GM08714 (cell line): Measurements from ENCODE around the gene BIRC3.
A peak's percentile ranks its signal among the peaks of the same experiment; 100 is the strongest.

ENCODE experiments used
- H3K4me3 ChIP-seq: fragments of 200-500 bp; sonication (Bioruptor generic); 2 replicates; pipeline ENCODE4 v1.5.1; 2014; ENCODE audit warnings: mild to moderate bottlenecking, low read length, inconsistent platforms
- ZNF274 ChIP-seq: IDR thresholded peaks from 2 replicates; pipeline ENCODE4 v1.6.1; 2012; ENCODE audit warnings: mild to moderate bottlenecking, low read depth, low read length

Gene BIRC3

GRCh38 chr11:102317099-102317767, at the start of gene BIRC3:
TSS of gene BIRC3 (plus strand) at chr11:102317484. CDS start at chr11:102324510, 7,026 bp downstream.
- TF ChIP-seq ZNF274 = no peak
- peak within 1 kb of the TSS; percentile 99 for H3K4me3 ChIP-seq

DNA sequence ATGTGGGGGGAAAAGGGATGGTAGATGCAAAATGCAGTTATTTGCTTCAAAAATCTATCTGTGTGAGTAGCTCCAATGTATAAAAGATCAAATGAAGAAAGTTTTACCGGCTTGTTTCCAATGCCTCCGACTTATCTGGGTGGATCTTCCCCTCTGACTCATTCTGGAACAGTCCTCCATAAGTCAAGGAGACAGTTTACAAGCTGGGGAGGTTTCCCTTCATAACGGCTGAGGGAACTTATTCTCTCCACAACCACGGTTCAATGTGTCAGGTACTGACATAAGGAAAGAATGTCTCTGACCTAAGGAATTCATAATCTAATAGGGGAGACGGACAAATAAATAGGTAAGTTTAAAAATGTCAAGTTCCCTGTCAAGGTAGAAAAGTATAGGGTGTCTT, 49.7 kb upstream of the BIRC3 start:
- no peak for TF ChIP-seq ZNF274
- H3K4me3 ChIP-seq = no peak overlapping the region

- H3K4me3 ChIP-seq = peak overlapping the region; percentile 33; the same call in 1 of the 2 replicates
- no peak for TF ChIP-seq ZNF274
Measured at GRCh38 chr11:102268083-102268984, 49.0 kb upstream of the BIRC3 start.

DNA sequence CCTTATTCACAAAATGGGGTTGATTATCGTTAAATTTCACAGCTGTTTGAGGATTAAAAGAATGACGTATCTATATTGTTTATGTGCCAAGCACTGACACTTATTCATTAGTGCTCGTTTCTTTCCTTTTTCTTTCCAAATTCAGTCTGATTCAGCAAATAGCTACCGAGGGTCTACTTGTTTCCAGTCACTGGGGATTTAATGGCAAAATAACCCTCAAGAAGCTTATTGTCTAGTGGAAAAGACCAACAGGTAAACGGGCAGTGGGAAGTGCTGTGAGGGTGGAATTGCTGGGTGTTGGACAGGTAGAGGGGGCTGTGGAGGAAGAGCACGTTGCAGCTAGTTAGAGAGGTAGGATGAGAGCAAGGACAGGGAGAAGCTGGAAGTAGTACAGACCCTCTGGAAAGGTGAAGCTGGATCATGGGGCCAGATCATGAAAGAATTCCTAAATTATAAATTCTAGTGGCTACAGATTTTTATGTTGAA, 48.3 kb upstream of the BIRC3 start:
- peak overlapping the region; percentile 33; the same call in 1 of the 2 replicates for H3K4me3 ChIP-seq
- TF ChIP-seq ZNF274 = no peak

DNA sequence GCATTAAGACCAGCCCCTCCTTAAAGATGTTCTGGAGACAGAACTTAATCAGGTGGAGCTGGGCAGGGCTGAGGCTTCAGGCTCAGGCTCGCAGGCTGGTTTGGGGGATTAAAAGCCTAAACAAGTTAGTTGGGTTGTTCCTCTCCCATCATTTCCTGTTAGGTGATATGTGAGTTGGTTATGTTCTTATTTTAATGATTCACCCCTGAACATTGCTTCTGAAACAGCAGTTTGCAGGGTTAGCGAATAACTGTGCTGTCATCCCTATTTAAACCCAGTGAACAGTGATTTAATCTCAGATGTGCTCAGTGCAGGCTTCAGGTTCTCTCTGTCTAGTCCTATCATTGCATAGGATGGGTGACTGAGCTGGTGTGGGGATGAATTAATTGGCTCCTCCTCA, 47.4 kb upstream of the BIRC3 start:
- no peak overlapping the region for H3K4me3 ChIP-seq
- TF ChIP-seq ZNF274 = no peak

DNA sequence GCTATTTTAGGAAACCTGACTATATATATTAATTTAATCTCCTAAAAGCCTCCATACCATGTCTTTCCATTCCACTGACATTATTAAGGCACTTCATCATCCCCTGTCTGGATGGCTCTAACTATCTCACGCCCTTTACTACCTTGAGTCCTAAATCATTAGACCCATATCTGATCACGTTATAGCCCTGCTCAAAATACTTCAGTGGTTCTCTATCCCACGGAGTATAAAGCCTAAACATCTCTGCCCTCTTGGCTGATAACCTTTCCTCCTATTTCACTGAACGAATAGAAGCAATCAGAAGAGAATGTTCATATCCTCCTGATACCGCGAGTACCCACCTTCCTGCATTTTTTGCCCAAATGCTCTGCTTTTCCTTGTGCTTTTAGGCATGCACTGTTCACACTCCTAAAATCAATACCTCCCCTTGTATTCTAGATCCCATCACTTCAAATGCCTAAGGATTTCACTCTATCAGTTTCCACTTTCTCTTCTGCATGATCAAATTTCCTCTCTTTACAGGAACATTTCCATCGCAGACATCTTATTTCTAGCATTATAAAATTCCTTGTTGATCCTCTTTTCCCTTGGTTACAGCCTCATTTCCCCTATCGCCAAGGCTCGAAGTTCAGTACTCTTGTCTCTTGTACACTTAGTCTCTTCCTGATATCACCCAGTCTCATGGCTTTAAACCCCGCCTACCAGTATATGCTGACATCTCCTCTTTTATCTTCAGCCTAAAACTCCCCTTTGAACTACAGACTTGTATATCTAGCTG, 45.0 kb upstream of the BIRC3 start:
- TF ChIP-seq ZNF274 = no peak
- H3K4me3 ChIP-seq = no peak overlapping the region

- H3K4me3 ChIP-seq = no peak overlapping the region
- TF ChIP-seq ZNF274 = no peak
Measured at GRCh38 chr11:102274628-102275027, 42.7 kb upstream of the BIRC3 start.

- H3K4me3 ChIP-seq = no peak overlapping the region
- TF ChIP-seq ZNF274 = no peak
Measured at GRCh38 chr11:102276362-102276761, 40.9 kb upstream of the BIRC3 start.

- H3K4me3 ChIP-seq = no peak overlapping the region
- TF ChIP-seq ZNF274 = no peak
Measured at GRCh38 chr11:102276783-102277182, 40.5 kb upstream of the BIRC3 start.

GRCh38 chr11:102279641-102280170, 37.6 kb upstream of the BIRC3 start:
- no peak for TF ChIP-seq ZNF274
- H3K4me3 ChIP-seq = no peak overlapping the region

GRCh38 chr11:102280245-102280833, 36.9 kb upstream of the BIRC3 start:
- no peak overlapping the region for H3K4me3 ChIP-seq
- no peak for TF ChIP-seq ZNF274

- no peak overlapping the region for H3K4me3 ChIP-seq
- TF ChIP-seq ZNF274 = no peak
Measured at GRCh38 chr11:102283116-102283485, 34.2 kb upstream of the BIRC3 start.

GRCh38 chr11:102284008-102284407, 33.3 kb upstream of the BIRC3 start:
- no peak overlapping the region for H3K4me3 ChIP-seq
- TF ChIP-seq ZNF274 = no peak

GRCh38 chr11:102286292-102286691, 31.0 kb upstream of the BIRC3 start:
- no peak overlapping the region for H3K4me3 ChIP-seq
- no peak for TF ChIP-seq ZNF274
